Suprapubic skin (tissue), 4 donors: ENCODE measurements around the gene OOSP3. TPM values are rescaled to one million over a fixed set of nuclear protein-coding genes. Genes with fewer than 3 reads are reported as not detected.

Source experiments
- DNase-seq, 2 donors: peaks; one replicate each; pipeline ENCODE4 v3.0.0-alpha.2; 2019; ENCODE audit warnings: low spot score in 2 of 2
- H3K27ac ChIP-seq: fragments of 200-600 bp; sonication (generic); one replicate; pipeline ENCODE4 v1.5.1; 2019
- H3K27me3 ChIP-seq: fragments of 200-600 bp; sonication (generic); one replicate; pipeline ENCODE4 v1.5.1; 2019
- H3K36me3 ChIP-seq: fragments of 200-600 bp; sonication (generic); one replicate; pipeline ENCODE4 v1.5.1; 2019
- H3K4me1 ChIP-seq: fragments of 200-600 bp; sonication (generic); one replicate; pipeline ENCODE4 v1.5.1; 2019
- H3K4me3 ChIP-seq: fragments of 200-600 bp; sonication (generic); one replicate; pipeline ENCODE4 v1.5.1; 2019; ENCODE audit warnings: mild to moderate bottlenecking
- H3K9me3 ChIP-seq: fragments of 200-600 bp; sonication (generic); one replicate; pipeline ENCODE4 v1.5.1; 2019
- CTCF ChIP-seq, 2 donors: fragments of 200-600 bp in 1 of 2; fragments of 450-650 bp in 1 of 2; sonication (generic) in 1 of 2; IDR thresholded peaks; one replicate each; pipeline ENCODE4 v1.5.1; 2016 to 2019; ENCODE audit warnings: antibody characterized with exemption in 2 of 2, mild to moderate bottlenecking in 1 of 2, moderate library complexity in 1 of 2
- EP300 ChIP-seq: sonication (generic); formaldehyde crosslinking; IDR thresholded peaks from one replicate; pipeline ENCODE4 v1.6.1; 2017; ENCODE audit warnings: antibody characterized with exemption
- POLR2A ChIP-seq, 2 donors: fragments of 450-650 bp; IDR thresholded peaks; one replicate each; pipeline ENCODE4 v1.6.1; 2017; ENCODE audit warnings: antibody characterized with exemption in 2 of 2, mild to moderate bottlenecking in 2 of 2, moderate library complexity in 2 of 2
- POLR2AphosphoS5 ChIP-seq, 3 donors: sonication (generic); formaldehyde crosslinking; IDR thresholded peaks; one replicate each; pipeline ENCODE4 v1.6.1; 2017; ENCODE audit warnings: antibody characterized with exemption in 3 of 3
- WGBS: methylation state at CpG from one replicate; pipeline ENCODE4 v1.1.5; 2018; 5-methylcytosine and 5-hydroxymethylcytosine counted together
- total RNA-seq, 4 donors: library from RNA; depleted of rRNA; stranded (reverse); fragments of >200 nt; gene quantifications; one replicate each; pipeline ENCODE4 v1.1.0, GENCODE V29; 2016

Gene OOSP3
- total RNA-seq, 4 donors from 2014 or later = not detected

- DNase-seq = no peak
- no peaks in the 10 kb centered on the region for H3K4me1 ChIP-seq
- H3K27me3 ChIP-seq = no peaks in the 10 kb centered on the region
- TF ChIP-seq EP300 = no peak
- no peak for TF ChIP-seq POLR2AphosphoS5 (IDR thresholded peaks at IDR 0.05)
- H3K27ac ChIP-seq = no peak overlapping the region
- H3K4me3 ChIP-seq = no peak overlapping the region
- H3K36me3 ChIP-seq = no peaks in the 10 kb centered on the region
- H3K9me3 ChIP-seq = peaks cover 3% of the 10 kb centered on the region
- 42% methylated on average over 1 of the region's 1 CpG for WGBS
Measured at GRCh38 chr11:59894616-59895015, 16.0 kb downstream of the OOSP3 start.

GRCh38 chr11:59898046-59898445 lies 19.5 kb downstream of the OOSP3 start:
- no peak for TF ChIP-seq POLR2AphosphoS5 (IDR thresholded peaks at IDR 0.05)
- no peak for TF ChIP-seq POLR2A (IDR thresholded peaks at IDR 0.05)
- TF ChIP-seq CTCF (IDR thresholded peaks at IDR 0.05) = no peak
- no peak for TF ChIP-seq EP300
- 93% methylated on average over 31 of the region's 31 CpGs for WGBS

GRCh38 chr11:59898650-59899049 lies 20.1 kb downstream of the OOSP3 start:
- 89% methylated on average over 7 of the region's 7 CpGs for WGBS
- H3K27me3 ChIP-seq = no peaks in the 10 kb centered on the region
- peaks cover 12% of the 10 kb centered on the region for H3K4me1 ChIP-seq
- no peaks in the 10 kb centered on the region for H3K36me3 ChIP-seq
- H3K27ac ChIP-seq = no peak overlapping the region
- no peaks in the 10 kb centered on the region for H3K9me3 ChIP-seq
- TF ChIP-seq POLR2AphosphoS5 (IDR thresholded peaks at IDR 0.05) (no peak), EP300 (no peak), CTCF (IDR thresholded peaks at IDR 0.05) (no peak), POLR2A (IDR thresholded peaks at IDR 0.05) (no peak)
- DNase-seq = no peak
- H3K4me3 ChIP-seq = no peak overlapping the region

More at GRCh38 chr11:59898046-59898445, 19.5 kb downstream of the OOSP3 start:
- Histone ChIP-seq H3K36me3 (no peaks in the 10 kb centered on the region), H3K4me3 (no peak overlapping the region), H3K4me1 (peaks cover 12% of the 10 kb centered on the region), H3K27me3 (no peaks in the 10 kb centered on the region), H3K27ac (no peak overlapping the region), H3K9me3 (no peaks in the 10 kb centered on the region)
- no peak for DNase-seq

DNA sequence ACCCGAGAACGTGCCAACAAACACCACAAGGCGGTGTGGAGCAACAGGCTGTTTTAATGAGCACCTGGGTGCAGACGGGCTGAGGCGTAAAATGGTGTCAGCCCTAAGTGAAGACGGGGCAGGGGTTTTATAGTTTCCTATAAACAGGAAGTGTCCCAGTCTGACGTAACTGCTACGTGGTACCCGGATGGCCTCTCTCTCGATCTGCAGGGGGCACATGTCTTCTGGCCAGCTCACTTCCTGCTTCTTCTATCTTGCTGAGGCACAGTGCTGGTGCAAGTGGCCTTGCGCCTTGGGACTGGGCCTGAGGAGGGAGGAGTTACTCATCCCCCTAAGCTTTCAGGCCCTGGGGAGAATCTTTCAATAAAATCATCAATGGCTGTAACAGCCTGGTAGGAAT lies 20.9 kb downstream of the OOSP3 start:
- DNase-seq = no peak
- Histone ChIP-seq H3K4me1 (peaks cover 12% of the 10 kb centered on the region), H3K4me3 (no peak overlapping the region), H3K36me3 (no peaks in the 10 kb centered on the region), H3K27ac (no peak overlapping the region), H3K9me3 (no peaks in the 10 kb centered on the region), H3K27me3 (no peaks in the 10 kb centered on the region)
- TF ChIP-seq EP300 (no peak), POLR2A (IDR thresholded peaks at IDR 0.05) (no peak), POLR2AphosphoS5 (IDR thresholded peaks at IDR 0.05) (no peak), CTCF (IDR thresholded peaks at IDR 0.05) (no peak)
- WGBS = 69% methylated on average over 11 of the region's 11 CpGs

- Histone ChIP-seq H3K27ac (no peak overlapping the region), H3K4me1 (peaks cover 12% of the 10 kb centered on the region), H3K9me3 (no peaks in the 10 kb centered on the region), H3K36me3 (no peaks in the 10 kb centered on the region), H3K4me3 (no peak overlapping the region), H3K27me3 (no peaks in the 10 kb centered on the region)
- DNase-seq = no peak
- 47% methylated on average over 6 of the region's 6 CpGs for WGBS
- TF ChIP-seq EP300 = no peak
- TF ChIP-seq POLR2AphosphoS5 (IDR thresholded peaks at IDR 0.05) = no peak
- TF ChIP-seq POLR2A (IDR thresholded peaks at IDR 0.05) = no peak
- no peak for TF ChIP-seq CTCF (IDR thresholded peaks at IDR 0.05)
Measured at GRCh38 chr11:59900366-59901126, 22.0 kb downstream of the OOSP3 start.
